ENCODE data around the gene SFXN2.
"Not testable (repeated sequence)": the region's sequence is repeated elsewhere in the genome, so short reads cannot be mapped to it uniquely, and the experiment has no call there.

SFXN2 gene

DNA sequence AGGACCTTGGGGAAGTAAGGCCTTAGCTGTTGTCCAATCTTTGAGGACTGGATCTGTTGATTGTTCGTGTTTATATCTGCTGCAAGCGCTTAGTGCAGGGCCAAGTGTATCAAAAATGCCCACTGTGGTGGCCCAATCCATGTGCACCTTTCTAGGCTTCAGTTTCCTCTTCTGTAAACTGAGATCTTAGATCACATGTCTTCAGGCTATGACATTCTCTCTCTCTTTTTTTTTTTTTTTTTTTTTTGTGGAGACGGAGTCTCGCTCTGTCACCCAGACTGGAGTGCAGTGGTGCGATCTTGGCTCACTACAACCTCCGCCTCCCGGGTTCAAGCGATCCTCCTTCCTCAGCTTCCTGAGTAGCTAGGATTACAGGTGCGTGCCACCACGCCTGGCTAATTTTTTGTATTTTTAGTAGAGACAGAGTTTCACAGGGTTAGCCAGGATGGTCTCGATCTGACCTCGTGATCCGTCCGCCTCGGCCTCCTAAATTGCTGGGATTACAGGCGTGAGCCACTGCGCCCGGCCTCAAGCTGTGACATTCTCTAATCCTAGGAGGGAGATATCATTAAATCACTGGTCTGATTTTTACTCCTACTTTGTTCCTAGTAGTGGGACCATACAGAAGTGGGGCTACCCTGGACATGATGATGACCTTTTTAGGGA is 2.6 kb downstream of the SFXN2 start:
- not testable (repeated sequence) for H2BK120ac ChIP-seq (ENCODE audit: insufficient read depth, low read length, poor library complexity); H3K36me3 ChIP-seq (ENCODE audit: control insufficient read depth in 1 of 2, insufficient read depth in 2 of 2, low read length in 2 of 2); H3K18ac ChIP-seq (ENCODE audit: low read length); H3K4me3 ChIP-seq (ENCODE audit: low read depth, low read length); H2AFZ ChIP-seq (ENCODE audit: insufficient read depth, low read length, poor library complexity); H2BK12ac ChIP-seq (ENCODE audit: low read length); DNase-seq; H3K4me2 ChIP-seq (ENCODE audit: low read length); H3K79me2 ChIP-seq (ENCODE audit: control insufficient read depth, insufficient read depth, low read length, poor library complexity); H3K9me3 ChIP-seq (ENCODE audit: insufficient read depth, low read depth, low read length); H2AK5ac ChIP-seq (ENCODE audit: low read length); H4K12ac ChIP-seq (ENCODE audit: low read depth, low read length); H4K8ac ChIP-seq (ENCODE audit: low read depth, low read length); H3K14ac ChIP-seq (ENCODE audit: low read length); H3K4ac ChIP-seq (ENCODE audit: low read depth, low read length); H3K23ac ChIP-seq (ENCODE audit: low read length); H3K9ac ChIP-seq (ENCODE audit: low read length); H3K27me3 ChIP-seq (ENCODE audit: insufficient read depth, low read length)
- Histone ChIP-seq H3K27ac (ENCODE audit: low read depth, low read length) (peak overlapping the region; percentile 69), H4K91ac (ENCODE audit: low read depth, low read length) (peak overlapping the region; percentile 1), H3K4me1 (ENCODE audit: control insufficient read depth in 1 of 2, insufficient read depth in 2 of 2, low read length in 2 of 2) (peaks cover 15 to 21% of the 10 kb centered on the region in 2 experiments), H2BK5ac (ENCODE audit: low read depth, low read length, poor library complexity) (peak overlapping the region; percentile 43), H3K79me1 (ENCODE audit: low read length) (peaks cover 17% of the 10 kb centered on the region)
- no CpG with 5 or more reads among the region's 18 CpGs for WGBS (ENCODE audit: extremely low coverage, insufficient coverage, insufficient read length)

- Histone ChIP-seq H3K4me3 (ENCODE audit: low read depth, low read length) (no peak overlapping the region), H4K91ac (ENCODE audit: low read depth, low read length) (peak overlapping the region; percentile 66), H3K79me2 (ENCODE audit: control insufficient read depth, insufficient read depth, low read length, poor library complexity) (peaks cover 6% of the 10 kb centered on the region), H2AK5ac (ENCODE audit: low read length) (no peak overlapping the region), H2AFZ (ENCODE audit: insufficient read depth, low read length, poor library complexity) (no peak overlapping the region), H2BK12ac (ENCODE audit: low read length) (peak overlapping the region; percentile 33), H3K14ac (ENCODE audit: low read length) (peak overlapping the region; percentile 61), H3K4ac (ENCODE audit: low read depth, low read length) (no peak overlapping the region), H3K4me1 (ENCODE audit: control insufficient read depth in 1 of 2, insufficient read depth in 2 of 2, low read length in 2 of 2) (peaks cover 15 to 23% of the 10 kb centered on the region in 2 experiments), H3K36me3 (ENCODE audit: control insufficient read depth in 1 of 2, insufficient read depth in 2 of 2, low read length in 2 of 2) (no peaks in the 10 kb centered on the region), H3K27ac (ENCODE audit: low read depth, low read length) (peak overlapping the region; percentile 69), H3K27me3 (ENCODE audit: insufficient read depth, low read length) (no peaks in the 10 kb centered on the region), H3K23ac (ENCODE audit: low read length) (no peak overlapping the region), H4K12ac (ENCODE audit: low read depth, low read length) (no peak overlapping the region), H3K4me2 (ENCODE audit: low read length) (peak overlapping the region; percentile 20), H2BK120ac (ENCODE audit: insufficient read depth, low read length, poor library complexity) (peak overlapping the region; percentile 96), H4K8ac (ENCODE audit: low read depth, low read length) (no peak overlapping the region), H3K79me1 (ENCODE audit: low read length) (peaks cover 17% of the 10 kb centered on the region), H3K9me3 (ENCODE audit: insufficient read depth, low read depth, low read length) (no peaks in the 10 kb centered on the region), H3K18ac (ENCODE audit: low read length) (no peak overlapping the region), H3K9ac (ENCODE audit: low read length) (no peak overlapping the region), H2BK5ac (ENCODE audit: low read depth, low read length, poor library complexity) (no peak overlapping the region)
- DNase-seq, result peak in 1 of 2 donors; percentile 46
- WGBS (ENCODE audit: extremely low coverage, insufficient coverage, insufficient read length), result no CpG with 5 or more reads among the region's 3 CpGs
These were observed 3.8 kb downstream of the SFXN2 start for GRCh38 chr10:102718220-102718619.

DNA sequence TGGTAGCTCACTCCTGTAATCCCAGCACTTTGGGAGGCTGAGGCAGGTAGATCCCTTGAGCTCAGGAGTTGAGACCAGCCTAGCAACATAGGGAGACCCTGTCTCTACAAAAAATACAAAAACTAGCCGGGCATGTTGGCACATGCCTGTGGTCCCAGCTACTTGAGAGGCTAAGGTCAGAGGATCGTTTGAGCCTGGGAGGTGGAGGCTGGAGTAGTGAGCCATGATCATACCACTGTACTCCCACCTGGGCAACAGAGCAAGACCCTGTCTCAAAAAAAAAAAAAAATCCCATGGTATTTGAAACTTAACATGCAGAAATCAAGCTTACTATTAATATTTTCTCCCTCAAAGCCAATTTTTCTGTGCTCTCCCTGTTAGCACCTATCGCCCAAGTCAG is 5.9 kb downstream of the SFXN2 start:
- H2AK5ac ChIP-seq (ENCODE audit: low read length), result no peak overlapping the region
- peak overlapping the region; percentile 21 for H3K18ac ChIP-seq (ENCODE audit: low read length)
- peak overlapping the region; percentile 43 for H2BK12ac ChIP-seq (ENCODE audit: low read length)
- DNase-seq, result no peak
- H3K4ac ChIP-seq (ENCODE audit: low read depth, low read length), result no peak overlapping the region
- H2BK5ac ChIP-seq (ENCODE audit: low read depth, low read length, poor library complexity), result no peak overlapping the region
- no peaks in the 10 kb centered on the region for H3K9me3 ChIP-seq (ENCODE audit: insufficient read depth, low read depth, low read length)
- H3K14ac ChIP-seq (ENCODE audit: low read length), result peak overlapping the region; percentile 30
- no peak overlapping the region for H2AFZ ChIP-seq (ENCODE audit: insufficient read depth, low read length, poor library complexity)
- WGBS (ENCODE audit: extremely low coverage, insufficient coverage, insufficient read length), result no CpG with 5 or more reads among the region's 3 CpGs
- H4K12ac ChIP-seq (ENCODE audit: low read depth, low read length), result peak overlapping the region; percentile 51
- H4K8ac ChIP-seq (ENCODE audit: low read depth, low read length), result no peak overlapping the region
- peaks cover 7% of the 10 kb centered on the region for H3K79me1 ChIP-seq (ENCODE audit: low read length)
- peaks cover 15 to 20% of the 10 kb centered on the region in 2 experiments for H3K4me1 ChIP-seq (ENCODE audit: control insufficient read depth in 1 of 2, insufficient read depth in 2 of 2, low read length in 2 of 2)
- no peak overlapping the region for H3K9ac ChIP-seq (ENCODE audit: low read length)
- no peak overlapping the region for H3K4me3 ChIP-seq (ENCODE audit: low read depth, low read length)
- H2BK120ac ChIP-seq (ENCODE audit: insufficient read depth, low read length, poor library complexity), result no peak overlapping the region
- no peaks in the 10 kb centered on the region for H3K79me2 ChIP-seq (ENCODE audit: control insufficient read depth, insufficient read depth, low read length, poor library complexity)
- H3K4me2 ChIP-seq (ENCODE audit: low read length), result no peak overlapping the region
- H4K91ac ChIP-seq (ENCODE audit: low read depth, low read length), result peak overlapping the region; percentile 35
- no peak overlapping the region for H3K23ac ChIP-seq (ENCODE audit: low read length)
- no peak overlapping the region for H3K27ac ChIP-seq (ENCODE audit: low read depth, low read length)
- no peaks in the 10 kb centered on the region for H3K27me3 ChIP-seq (ENCODE audit: insufficient read depth, low read length)
- H3K36me3 ChIP-seq (ENCODE audit: control insufficient read depth in 1 of 2, insufficient read depth in 2 of 2, low read length in 2 of 2), result no peaks in the 10 kb centered on the region

DNA sequence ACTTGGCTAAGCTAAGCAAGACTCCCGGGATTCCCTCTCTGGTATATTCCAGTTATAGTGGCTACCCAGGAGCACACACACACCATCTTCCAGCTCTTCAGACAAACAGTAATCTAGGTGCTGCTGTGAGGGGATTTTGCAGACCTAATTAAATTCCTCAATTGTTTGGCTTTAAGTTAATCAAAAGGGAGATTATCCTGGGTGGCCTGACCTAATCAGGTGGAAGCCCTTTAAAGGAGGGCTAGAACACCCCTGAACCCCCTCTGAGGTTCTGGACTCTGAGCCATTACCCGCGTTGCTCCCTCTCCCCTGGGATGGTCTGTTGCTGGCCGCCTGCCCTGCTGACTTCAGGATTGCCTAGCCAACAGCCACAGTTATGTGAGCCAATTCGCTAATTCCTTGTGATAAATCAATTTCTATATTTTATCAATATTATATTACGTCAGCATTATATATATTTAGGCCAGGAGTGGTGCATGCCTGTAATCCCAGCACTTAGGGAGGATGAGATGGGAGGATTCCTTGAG is 6.4 kb downstream of the SFXN2 start:
- H2BK120ac ChIP-seq (ENCODE audit: insufficient read depth, low read length, poor library complexity), result no peak overlapping the region
- H3K4me2 ChIP-seq (ENCODE audit: low read length), result no peak overlapping the region
- peak overlapping the region; percentile 30 for H3K14ac ChIP-seq (ENCODE audit: low read length)
- no peak overlapping the region for H3K23ac ChIP-seq (ENCODE audit: low read length)
- no peaks in the 10 kb centered on the region for H3K9me3 ChIP-seq (ENCODE audit: insufficient read depth, low read depth, low read length)
- H3K27me3 ChIP-seq (ENCODE audit: insufficient read depth, low read length), result no peaks in the 10 kb centered on the region
- no peak overlapping the region for H4K91ac ChIP-seq (ENCODE audit: low read depth, low read length)
- H3K4me3 ChIP-seq (ENCODE audit: low read depth, low read length), result no peak overlapping the region
- no peak overlapping the region for H3K9ac ChIP-seq (ENCODE audit: low read length)
- no peak overlapping the region for H2BK12ac ChIP-seq (ENCODE audit: low read length)
- H2AK5ac ChIP-seq (ENCODE audit: low read length), result no peak overlapping the region
- H4K12ac ChIP-seq (ENCODE audit: low read depth, low read length), result no peak overlapping the region
- no peak overlapping the region for H2BK5ac ChIP-seq (ENCODE audit: low read depth, low read length, poor library complexity)
- peaks cover 15 to 19% of the 10 kb centered on the region in 2 experiments for H3K4me1 ChIP-seq (ENCODE audit: control insufficient read depth in 1 of 2, insufficient read depth in 2 of 2, low read length in 2 of 2)
- no peak for DNase-seq
- H3K79me2 ChIP-seq (ENCODE audit: control insufficient read depth, insufficient read depth, low read length, poor library complexity), result no peaks in the 10 kb centered on the region
- peaks cover 7% of the 10 kb centered on the region for H3K79me1 ChIP-seq (ENCODE audit: low read length)
- no peak overlapping the region for H3K18ac ChIP-seq (ENCODE audit: low read length)
- no peak overlapping the region for H4K8ac ChIP-seq (ENCODE audit: low read depth, low read length)
- H3K4ac ChIP-seq (ENCODE audit: low read depth, low read length), result peak overlapping the region; percentile 44
- H2AFZ ChIP-seq (ENCODE audit: insufficient read depth, low read length, poor library complexity), result no peak overlapping the region
- no peak overlapping the region for H3K27ac ChIP-seq (ENCODE audit: low read depth, low read length)
- no peaks in the 10 kb centered on the region for H3K36me3 ChIP-seq (ENCODE audit: control insufficient read depth in 1 of 2, insufficient read depth in 2 of 2, low read length in 2 of 2)
- no CpG with 5 or more reads among the region's 6 CpGs for WGBS (ENCODE audit: extremely low coverage, insufficient coverage, insufficient read length)
